Osteoblast (primary cell): ENCODE results near the gene TBC1D9. TPM values are rescaled to one million over a fixed set of nuclear protein-coding genes. Genes with fewer than 3 reads are reported as not detected.

Source experiments
- DNase-seq: peaks from one replicate; pipeline ENCODE4 v3.0.0; 2011; ENCODE audit warnings: low spot score, mixed read lengths; ENCODE audit not compliant: insufficient read length; ENCODE audit errors: missing footprints
- H2AFZ ChIP-seq: 2 replicates; pipeline ENCODE4 v1.6.0; 2011; ENCODE audit warnings: mild to moderate bottlenecking, low read length
- H3K27ac ChIP-seq: 2 replicates; pipeline ENCODE4 v1.5.1; 2011; ENCODE audit warnings: mild to moderate bottlenecking, low read depth, low read length, moderate library complexity
- H3K27me3 ChIP-seq: 2 replicates; pipeline ENCODE4 v1.6.0; 2012; ENCODE audit warnings: mild to moderate bottlenecking, control low read depth, inconsistent platforms, low read length, moderate library complexity; ENCODE audit not compliant: insufficient read depth
- H3K36me3 ChIP-seq: 2 replicates; pipeline ENCODE4 v1.5.1; 2011; ENCODE audit warnings: mild to moderate bottlenecking, low read length, control low read depth, moderate library complexity; ENCODE audit not compliant: insufficient read depth
- H3K4me1 ChIP-seq: 2 replicates; pipeline ENCODE4 v1.5.1; 2011; ENCODE audit warnings: mild to moderate bottlenecking, low read length, control low read depth, moderate library complexity; ENCODE audit not compliant: insufficient read depth
- H3K4me2 ChIP-seq: 2 replicates; pipeline ENCODE4 v1.6.0; 2011; ENCODE audit warnings: mild to moderate bottlenecking, low read length; ENCODE audit not compliant: insufficient read depth
- H3K4me3 ChIP-seq: fragments of 200-600 bp; sonication (generic); 3 replicates; pipeline ENCODE4 v1.5.1; 2012; ENCODE audit warnings: mild to moderate bottlenecking, low read length, inconsistent platforms; ENCODE audit not compliant: insufficient read depth
- H3K79me2 ChIP-seq: 2 replicates; pipeline ENCODE4 v1.6.0; 2012; ENCODE audit warnings: mild to moderate bottlenecking, low read length, control low read depth, inconsistent platforms; ENCODE audit not compliant: insufficient read depth
- H3K9me3 ChIP-seq: 2 replicates; pipeline ENCODE4 v1.5.1; 2011; ENCODE audit warnings: low read depth, low read length, control low read depth
- H4K20me1 ChIP-seq: 2 replicates; pipeline ENCODE4 v1.6.0; 2012; ENCODE audit warnings: mild to moderate bottlenecking, low read length, control low read depth; ENCODE audit not compliant: insufficient read depth
- CTCF ChIP-seq: IDR thresholded peaks from 2 replicates; pipeline ENCODE4 v1.5.1; 2011; ENCODE audit warnings: mild to moderate bottlenecking, low read depth, low read length, moderate library complexity; ENCODE audit errors: extremely low read depth
- total RNA-seq: library from RNA; depleted of rRNA; stranded (reverse); fragments of >200 nt; gene quantifications from 2 replicates; pipeline ENCODE4 v1.2.3, GENCODE V29; 2012

TBC1D9 gene
- total RNA-seq, 1 donor, result 19.5 TPM

- Histone ChIP-seq H2AFZ (no peak overlapping the region), H3K9me3 (no peaks in the 10 kb centered on the region), H3K4me2 (no peak overlapping the region), H3K27ac (no peak overlapping the region), H3K4me1 (no peaks in the 10 kb centered on the region), H3K79me2 (no peaks in the 10 kb centered on the region), H3K4me3 (no peak overlapping the region), H3K27me3 (peaks cover 30% of the 10 kb centered on the region), H3K36me3 (no peaks in the 10 kb centered on the region), H4K20me1 (no peaks in the 10 kb centered on the region)
- no peak for TF ChIP-seq CTCF
- DNase-seq, result no peak
Observed at GRCh38 chr4:140603286-140603685, 152.9 kb downstream of the TBC1D9 start.

- no peaks in the 10 kb centered on the region for H3K9me3 ChIP-seq
- no peaks in the 10 kb centered on the region for H3K79me2 ChIP-seq
- TF ChIP-seq CTCF, result no peak
Observed at GRCh38 chr4:140602714-140603113, 153.5 kb downstream of the TBC1D9 start.

GRCh38 chr4:140600408-140600807 lies 155.8 kb downstream of the TBC1D9 start:
- Histone ChIP-seq H3K9me3 (no peaks in the 10 kb centered on the region), H3K4me1 (no peaks in the 10 kb centered on the region), H2AFZ (no peak overlapping the region), H3K4me2 (no peak overlapping the region), H3K4me3 (no peak overlapping the region), H3K79me2 (no peaks in the 10 kb centered on the region), H3K27me3 (peaks cover 35% of the 10 kb centered on the region), H3K27ac (no peak overlapping the region), H4K20me1 (no peaks in the 10 kb centered on the region), H3K36me3 (no peaks in the 10 kb centered on the region)
- TF ChIP-seq CTCF, result no peak
- DNase-seq, result no peak

More at GRCh38 chr4:140602714-140603113, 153.5 kb downstream of the TBC1D9 start:
- no peaks in the 10 kb centered on the region for H4K20me1 ChIP-seq
- H2AFZ ChIP-seq, result no peak overlapping the region
- no peak for DNase-seq
- no peak overlapping the region for H3K4me3 ChIP-seq
- no peak overlapping the region for H3K27ac ChIP-seq
- H3K27me3 ChIP-seq, result peaks cover 35% of the 10 kb centered on the region
- no peaks in the 10 kb centered on the region for H3K4me1 ChIP-seq
- no peaks in the 10 kb centered on the region for H3K36me3 ChIP-seq
- H3K4me2 ChIP-seq, result no peak overlapping the region

GRCh38 chr4:140595065-140595464 lies 161.1 kb downstream of the TBC1D9 start:
- no peaks in the 10 kb centered on the region for H3K4me1 ChIP-seq
- TF ChIP-seq CTCF, result peak; percentile 54
- H4K20me1 ChIP-seq, result no peaks in the 10 kb centered on the region
- H2AFZ ChIP-seq, result no peak overlapping the region
- DNase-seq, result no peak
- H3K79me2 ChIP-seq, result no peaks in the 10 kb centered on the region
- no peak overlapping the region for H3K4me2 ChIP-seq
- no peaks in the 10 kb centered on the region for H3K36me3 ChIP-seq
- H3K27me3 ChIP-seq, result peaks cover 16% of the 10 kb centered on the region
- peaks cover 4% of the 10 kb centered on the region for H3K9me3 ChIP-seq
- H3K27ac ChIP-seq, result no peak overlapping the region
- no peak overlapping the region for H3K4me3 ChIP-seq
